ENCODE results near the gene POR.

- no peak for TF ChIP-seq CTCF (IDR thresholded peaks at IDR 0.05; ENCODE audit: low read length)
- TF ChIP-seq EZH2phosphoT487 (IDR thresholded peaks at IDR 0.05; ENCODE audit: low read length), result no peak
- TF ChIP-seq EZH2 (optimal IDR thresholded peaks at IDR 0.05; ENCODE audit: low read depth, low read length), result no peak
These were observed 81.0 kb downstream of the POR start for GRCh38 chr7:75995996-75996395.
